HG03175 (cell line): ENCODE data around the gene ABCC11.

Source experiments
- ATAC-seq: cut with Tn5 transposase; IDR thresholded peaks from one replicate; pipeline ENCODE4 v1.9.1; 2021; ENCODE audit warnings: mild to moderate bottlenecking, moderate library complexity; ENCODE audit not compliant: unreplicated experiment

Gene ABCC11

DNA sequence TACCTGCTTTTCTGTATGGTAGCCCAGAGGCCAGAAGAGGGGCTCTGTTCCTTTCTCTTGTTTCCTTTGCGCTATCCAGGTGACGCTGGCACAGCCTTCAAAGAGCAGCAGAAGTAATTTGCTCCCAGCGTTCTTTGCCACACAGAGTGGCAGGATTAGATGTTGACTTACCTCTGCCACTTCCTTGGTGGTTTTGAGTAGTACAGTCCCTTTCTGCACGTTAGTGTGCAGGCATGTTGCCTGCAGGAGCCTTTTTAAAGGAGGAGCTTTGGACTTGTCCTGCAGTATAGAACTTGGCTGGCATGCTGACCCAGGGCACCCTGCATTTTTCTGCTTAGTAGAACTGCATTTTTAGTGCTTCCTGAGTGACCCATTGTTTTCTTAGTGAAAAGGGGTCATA is at the start of gene ABCC11:
TSS of gene ABCC11 (minus strand) at position 229 of the 400 bp plus-strand sequence. CDS start 15,618 bp downstream, outside the sequence.
- ATAC-seq = no peak

GRCh38 chr16:48295488-48296281 is 48.3 kb upstream of the ABCC11 start:
- ATAC-seq = no peak

GRCh38 chr16:48294724-48295123 is 47.4 kb upstream of the ABCC11 start:
- ATAC-seq = no peak

- ATAC-seq = no peak
Observed at GRCh38 chr16:48292452-48292851, 45.1 kb upstream of the ABCC11 start.

GRCh38 chr16:48291754-48292153 is 44.4 kb upstream of the ABCC11 start:
- ATAC-seq = no peak

DNA sequence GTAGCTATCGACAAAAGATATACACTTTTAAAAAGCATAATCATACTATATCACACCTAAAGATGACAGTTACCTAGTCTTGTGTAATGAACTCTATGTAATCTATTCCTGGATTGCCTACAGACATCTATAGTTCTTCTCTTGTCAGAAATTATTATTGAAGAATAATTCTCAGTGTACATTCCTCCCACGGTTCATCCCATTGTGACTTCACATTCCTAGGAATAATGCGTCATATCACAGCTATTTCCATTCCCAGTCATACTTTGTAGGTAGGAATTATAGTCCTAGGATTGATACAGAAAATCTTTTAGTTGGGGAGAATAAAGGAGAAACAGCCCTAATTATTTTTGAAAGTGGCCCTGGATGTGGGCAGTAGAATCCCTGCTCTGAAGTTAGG is 44.0 kb upstream of the ABCC11 start:
- ATAC-seq = no peak

- no peak for ATAC-seq
Observed at GRCh38 chr16:48287239-48287638, 39.9 kb upstream of the ABCC11 start.

- ATAC-seq = no peak
Observed at GRCh38 chr16:48284772-48285409, 37.6 kb upstream of the ABCC11 start.

DNA sequence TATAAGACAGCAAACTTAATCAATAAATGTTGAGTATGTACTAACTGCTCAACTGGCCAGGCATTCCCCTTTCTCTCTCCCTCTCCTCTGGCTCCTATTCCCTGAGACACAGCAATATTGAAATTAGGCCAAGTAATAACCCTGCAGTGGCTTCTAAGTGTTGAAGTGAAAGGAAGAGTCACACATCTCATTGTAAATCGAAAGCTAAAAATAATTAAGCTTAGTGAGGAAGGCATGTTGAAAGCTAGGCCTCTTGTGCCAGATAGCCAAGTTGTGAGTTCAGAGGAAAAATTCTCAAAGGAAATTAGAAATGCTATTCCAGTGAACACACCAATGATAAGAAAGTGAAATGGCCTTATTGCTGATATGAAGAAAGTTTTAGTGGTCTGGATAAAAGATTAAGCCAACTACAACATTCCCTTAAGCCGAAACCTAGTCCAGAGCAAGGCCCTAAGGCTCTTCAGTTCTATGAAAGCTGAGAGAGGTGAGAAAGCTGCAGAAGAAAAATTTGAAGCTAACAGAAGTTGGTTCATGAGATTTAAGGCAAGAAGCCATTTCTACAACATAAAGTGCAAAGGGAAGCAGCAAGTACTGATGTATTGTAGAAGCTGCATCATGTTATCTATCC is 35.4 kb upstream of the ABCC11 start:
- ATAC-seq = no peak

- ATAC-seq = no peak
Observed at GRCh38 chr16:48280546-48280945, 33.2 kb upstream of the ABCC11 start.

DNA sequence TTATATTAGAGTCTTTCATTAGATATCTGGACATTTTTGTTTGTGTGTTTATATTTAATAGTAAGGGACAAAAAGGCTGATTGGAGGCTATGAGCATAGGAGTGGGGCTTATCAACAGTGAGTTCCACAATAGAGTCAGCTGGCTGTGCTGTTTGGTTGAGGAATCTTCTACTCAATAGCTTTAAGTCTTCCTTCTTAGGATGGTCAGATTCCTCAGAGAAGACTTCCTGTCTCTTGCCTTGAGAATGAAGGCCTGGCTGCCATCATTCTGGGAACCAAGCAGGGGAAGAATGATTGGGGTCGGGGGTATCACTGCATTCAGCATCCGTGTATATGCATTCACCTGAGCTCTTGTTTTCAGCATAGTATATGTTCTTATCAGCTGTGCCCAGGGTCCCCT is 31.9 kb upstream of the ABCC11 start:
- no peak for ATAC-seq

DNA sequence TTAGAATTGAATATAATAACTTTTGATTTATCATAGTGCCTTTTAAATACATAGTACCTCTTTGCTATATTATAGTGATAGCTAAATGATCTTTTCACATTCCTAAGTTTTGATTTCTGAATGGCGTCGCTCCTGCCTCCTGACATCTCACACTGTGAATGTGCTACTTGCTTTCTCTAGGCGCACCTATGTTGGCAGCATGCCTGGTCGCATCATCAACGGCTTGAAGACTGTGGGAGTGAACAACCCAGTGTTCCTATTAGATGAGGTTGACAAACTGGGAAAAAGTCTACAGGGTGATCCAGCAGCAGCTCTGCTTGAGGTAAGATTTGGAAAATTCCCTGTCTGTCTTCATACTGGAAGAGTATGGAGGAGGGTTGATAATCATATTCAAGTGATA is 29.8 kb upstream of the ABCC11 start:
- no peak for ATAC-seq

- ATAC-seq = no peak
Observed at GRCh38 chr16:48276102-48276501, 28.8 kb upstream of the ABCC11 start.

DNA sequence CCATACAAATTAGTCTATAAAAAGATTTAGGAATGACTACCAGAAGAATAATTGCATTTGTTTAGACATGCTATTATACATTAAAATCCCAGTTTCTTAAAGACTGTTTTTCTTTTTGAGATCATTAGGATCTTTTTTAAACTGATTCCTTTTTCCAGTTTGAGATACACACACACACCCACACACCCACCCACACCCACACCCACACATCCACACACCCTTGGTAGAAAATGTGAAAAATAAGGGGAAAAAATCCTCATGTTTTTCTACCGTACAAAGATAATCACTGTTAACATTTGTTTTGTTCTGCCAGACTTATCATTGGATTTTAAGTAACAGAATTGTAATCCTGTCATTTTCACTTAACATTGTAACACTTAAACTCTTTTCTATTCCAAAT is 27.1 kb upstream of the ABCC11 start:
- no peak for ATAC-seq

GRCh38 chr16:48272837-48273421 is 25.6 kb upstream of the ABCC11 start:
- ATAC-seq = no peak

- ATAC-seq = no peak
Observed at GRCh38 chr16:48271728-48272127, 24.4 kb upstream of the ABCC11 start.

GRCh38 chr16:48269011-48269410 is 21.7 kb upstream of the ABCC11 start:
- no peak for ATAC-seq

DNA sequence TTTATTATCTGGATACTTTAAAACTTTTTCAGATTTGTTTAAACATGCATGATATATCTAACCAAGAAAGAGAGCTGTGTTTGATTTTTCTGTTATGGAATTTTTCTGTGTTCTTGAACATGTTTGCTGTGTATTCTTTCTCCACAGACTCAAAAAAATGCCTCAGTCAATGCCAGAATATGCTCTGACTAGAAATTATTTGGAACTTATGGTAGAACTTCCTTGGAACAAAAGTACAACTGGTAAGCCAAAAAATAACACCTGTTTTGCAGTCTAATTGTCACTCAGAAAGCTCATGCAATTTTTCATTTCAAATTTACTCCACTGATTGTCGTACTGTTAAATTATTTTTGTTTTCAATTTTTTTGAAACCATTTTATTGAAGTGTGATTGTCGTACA is 15.3 kb upstream of the ABCC11 start:
- ATAC-seq = no peak

DNA sequence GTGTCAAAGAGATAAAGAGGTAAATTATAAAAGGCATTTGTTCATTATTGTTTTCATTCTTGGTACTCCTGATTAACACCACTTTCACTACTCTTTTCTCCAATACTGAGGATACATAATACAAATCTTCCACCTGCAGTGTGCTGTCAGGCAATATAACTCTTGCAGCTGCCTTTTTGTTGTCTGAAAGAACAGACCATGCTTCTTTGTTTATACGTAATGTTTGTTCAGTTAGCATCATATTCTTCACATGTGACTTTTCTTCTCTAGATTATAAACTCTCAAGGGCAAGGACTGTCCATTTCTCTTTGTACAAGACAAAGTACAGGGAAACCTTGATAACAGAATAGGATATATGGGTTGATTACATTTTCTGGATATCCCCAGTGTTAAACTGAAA is 14.2 kb upstream of the ABCC11 start:
- no peak for ATAC-seq

GRCh38 chr16:48256579-48257177 is 9.3 kb upstream of the ABCC11 start:
- no peak for ATAC-seq

DNA sequence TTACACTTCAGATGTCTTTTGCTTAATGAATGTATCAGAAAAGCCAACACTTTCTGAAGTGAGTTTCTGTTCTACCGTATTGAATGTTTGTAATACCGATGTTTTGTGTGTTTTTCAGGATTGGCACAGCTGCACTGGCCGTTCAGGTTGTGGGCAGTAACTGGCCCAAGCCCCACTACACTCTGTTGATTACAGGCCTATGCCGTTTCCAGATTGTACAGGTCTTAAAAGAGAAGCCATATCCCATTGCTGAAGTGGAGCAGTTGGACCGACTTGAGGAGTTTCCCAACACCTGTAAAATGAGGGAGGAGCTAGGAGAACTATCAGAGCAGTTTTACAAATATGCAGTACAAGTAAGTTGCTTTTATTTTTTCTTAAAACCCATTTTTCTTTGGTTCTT is 4.7 kb upstream of the ABCC11 start:
- ATAC-seq = no peak
